Kidney epithelial cell (primary cell): ENCODE data around the gene PLXNA1. TPM values are rescaled to one million over a fixed set of nuclear protein-coding genes. Genes with fewer than 3 reads are reported as not detected.

Source experiments
- DNase-seq: peaks from one replicate; pipeline ENCODE4 v3.0.0-alpha.2; 2010; ENCODE audit warnings: low read depth
- H3K27me3 ChIP-seq: 2 replicates; pipeline ENCODE4 v1.6.0; 2011; ENCODE audit warnings: low read length; ENCODE audit not compliant: control insufficient read depth, insufficient read depth
- H3K36me3 ChIP-seq: 2 replicates; pipeline ENCODE4 v1.5.1; 2011; ENCODE audit warnings: low read length; ENCODE audit not compliant: control insufficient read depth, insufficient read depth
- H3K4me3 ChIP-seq: 2 replicates; pipeline ENCODE4 v1.5.1; 2011; ENCODE audit warnings: low read depth, mild to moderate bottlenecking, control low read depth, low read length
- total RNA-seq: library from RNA; depleted of rRNA; stranded (reverse); fragments of >200 nt; gene quantifications from 2 replicates; pipeline ENCODE4 v1.2.3, GENCODE V29; 2015
- TF ChIP-seq, protein P1 (sequence below): IDR thresholded peaks from 2 replicates; pipeline ENCODE4 v1.5.1; 2011; ENCODE audit warnings: mild to moderate bottlenecking, moderate library complexity, low read length, control low read depth, inconsistent platforms; ENCODE audit not compliant: insufficient read depth, poor library complexity, severe bottlenecking

The PLXNA1 gene
- total RNA-seq, 1 donor from 2014 or later = 54.3 TPM

DNA sequence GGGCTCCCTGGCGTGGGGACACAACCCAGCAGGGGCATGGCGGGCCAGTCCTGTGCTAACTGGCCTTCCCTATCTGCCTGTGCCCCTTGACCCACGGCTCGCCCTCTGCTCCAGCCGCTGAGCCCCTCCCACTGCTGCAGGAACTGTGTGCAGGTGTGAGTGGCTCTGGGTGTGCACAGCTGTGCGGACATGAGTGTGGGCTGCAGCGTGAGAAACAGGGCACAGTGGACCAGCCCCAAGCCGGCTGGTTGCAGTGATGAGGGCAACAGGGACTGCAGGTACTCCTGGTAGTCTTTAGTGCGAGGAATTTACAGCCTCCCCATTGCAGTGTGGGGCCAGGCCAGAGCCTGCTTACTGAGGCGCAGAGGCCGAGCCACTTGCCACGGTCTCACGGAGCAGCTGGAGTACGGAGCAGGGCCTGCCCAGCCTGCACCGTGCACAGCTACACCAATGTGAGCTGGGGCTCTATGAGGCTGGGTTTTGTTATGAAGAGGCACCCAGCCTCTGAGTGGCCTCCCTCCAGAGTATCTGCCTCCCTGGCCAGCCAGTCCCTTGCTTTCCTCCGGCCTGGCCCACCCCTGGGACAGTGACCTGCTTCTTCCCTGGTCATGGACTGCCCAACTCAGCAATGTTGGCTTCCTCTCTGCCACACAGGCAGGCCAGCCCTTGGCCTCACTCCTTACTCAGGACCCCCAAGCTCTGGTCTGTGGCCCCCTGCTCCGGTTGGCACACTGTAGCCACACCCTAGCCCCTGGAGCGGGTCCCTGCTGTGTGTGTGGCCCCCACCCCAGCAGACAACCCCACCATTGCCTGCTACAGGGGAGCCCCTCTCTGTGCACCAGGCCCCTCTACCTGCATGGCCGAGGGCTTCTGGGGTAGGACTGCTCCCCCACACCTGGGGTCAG is 47.8 kb downstream of the PLXNA1 start:
- Histone ChIP-seq H3K27me3 (no peaks in the 10 kb centered on the region), H3K36me3 (no peaks in the 10 kb centered on the region), H3K4me3 (no peak overlapping the region)
- TF ChIP-seq, protein P1, sequence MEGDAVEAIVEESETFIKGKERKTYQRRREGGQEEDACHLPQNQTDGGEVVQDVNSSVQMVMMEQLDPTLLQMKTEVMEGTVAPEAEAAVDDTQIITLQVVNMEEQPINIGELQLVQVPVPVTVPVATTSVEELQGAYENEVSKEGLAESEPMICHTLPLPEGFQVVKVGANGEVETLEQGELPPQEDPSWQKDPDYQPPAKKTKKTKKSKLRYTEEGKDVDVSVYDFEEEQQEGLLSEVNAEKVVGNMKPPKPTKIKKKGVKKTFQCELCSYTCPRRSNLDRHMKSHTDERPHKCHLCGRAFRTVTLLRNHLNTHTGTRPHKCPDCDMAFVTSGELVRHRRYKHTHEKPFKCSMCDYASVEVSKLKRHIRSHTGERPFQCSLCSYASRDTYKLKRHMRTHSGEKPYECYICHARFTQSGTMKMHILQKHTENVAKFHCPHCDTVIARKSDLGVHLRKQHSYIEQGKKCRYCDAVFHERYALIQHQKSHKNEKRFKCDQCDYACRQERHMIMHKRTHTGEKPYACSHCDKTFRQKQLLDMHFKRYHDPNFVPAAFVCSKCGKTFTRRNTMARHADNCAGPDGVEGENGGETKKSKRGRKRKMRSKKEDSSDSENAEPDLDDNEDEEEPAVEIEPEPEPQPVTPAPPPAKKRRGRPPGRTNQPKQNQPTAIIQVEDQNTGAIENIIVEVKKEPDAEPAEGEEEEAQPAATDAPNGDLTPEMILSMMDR = no peak
- no peak for DNase-seq

DNA sequence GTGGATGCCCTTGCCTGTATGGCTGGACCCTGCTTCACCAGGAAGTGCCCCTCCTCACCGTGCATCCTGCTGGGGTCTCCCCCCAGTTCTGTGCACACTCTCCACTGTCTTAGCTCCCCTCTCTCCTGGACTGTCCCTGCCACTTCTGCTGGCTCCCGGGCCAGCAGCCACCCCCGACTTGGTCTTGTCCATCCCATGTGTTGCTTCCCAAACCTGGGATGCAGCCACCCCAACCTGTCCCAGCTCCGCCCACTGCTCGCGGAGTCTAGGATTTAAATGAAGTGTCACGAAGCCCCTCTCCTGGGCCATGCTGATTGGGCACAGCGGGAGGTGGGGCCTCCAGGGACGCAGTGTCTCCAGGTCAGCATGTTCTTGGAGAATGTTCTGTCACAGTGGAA is 48.5 kb downstream of the PLXNA1 start:
- no peaks in the 10 kb centered on the region for H3K36me3 ChIP-seq
- DNase-seq = no peak
- no peaks in the 10 kb centered on the region for H3K27me3 ChIP-seq
- TF ChIP-seq, protein P1 = no peak
- H3K4me3 ChIP-seq = no peak overlapping the region

DNA sequence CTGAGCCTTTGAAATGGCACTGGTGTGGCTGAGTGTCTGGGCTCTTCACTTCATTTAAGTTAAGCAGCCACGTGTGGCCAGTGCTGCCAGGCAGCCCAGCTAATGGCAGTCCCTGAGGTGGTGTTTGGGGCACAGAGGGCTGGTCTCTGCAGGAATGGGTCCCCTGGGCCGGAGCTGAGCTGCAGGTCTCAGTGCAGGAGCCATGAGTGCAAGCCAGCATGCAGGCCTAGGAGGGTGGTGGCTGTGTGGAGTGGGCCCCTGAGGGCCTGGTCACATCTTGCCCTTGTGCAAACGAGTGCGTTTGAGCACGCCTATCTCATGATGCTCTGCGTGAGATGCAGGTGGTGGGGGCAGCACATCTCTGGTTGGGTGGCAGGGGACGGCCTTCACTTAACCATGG is 48.9 kb downstream of the PLXNA1 start:
- no peak for DNase-seq
- Histone ChIP-seq H3K4me3 (no peak overlapping the region), H3K36me3 (no peaks in the 10 kb centered on the region), H3K27me3 (no peaks in the 10 kb centered on the region)
- TF ChIP-seq, protein P1 = no peak

DNA sequence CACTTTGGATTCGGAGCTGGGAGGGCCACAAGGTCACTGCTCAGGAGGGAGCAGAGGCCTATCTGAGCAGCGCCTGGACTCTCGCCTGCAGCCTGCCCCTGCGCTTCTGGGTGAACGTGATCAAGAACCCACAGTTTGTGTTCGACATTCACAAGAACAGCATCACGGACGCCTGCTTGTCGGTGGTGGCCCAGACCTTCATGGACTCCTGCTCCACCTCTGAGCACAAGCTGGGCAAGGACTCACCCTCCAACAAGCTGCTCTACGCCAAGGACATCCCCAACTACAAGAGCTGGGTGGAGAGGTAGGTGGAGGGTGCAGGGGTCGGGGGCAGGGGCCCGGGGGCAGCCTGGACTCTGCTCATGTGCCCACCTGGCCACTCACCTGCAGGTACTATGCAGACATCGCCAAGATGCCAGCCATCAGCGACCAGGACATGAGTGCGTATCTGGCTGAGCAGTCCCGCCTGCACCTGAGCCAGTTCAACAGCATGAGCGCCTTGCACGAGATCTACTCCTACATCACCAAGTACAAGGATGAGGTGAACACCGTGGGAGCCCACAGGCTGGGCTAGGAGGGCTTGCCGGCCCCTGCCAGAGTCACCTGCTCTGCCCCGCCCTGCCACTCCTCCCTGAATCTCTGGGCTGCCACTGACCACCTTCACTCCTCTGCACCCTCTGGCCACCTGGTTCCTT is 49.5 kb downstream of the PLXNA1 start:
- TF ChIP-seq, protein P1 = no peak
- DNase-seq = no peak
- Histone ChIP-seq H3K4me3 (no peak overlapping the region), H3K27me3 (no peaks in the 10 kb centered on the region), H3K36me3 (no peaks in the 10 kb centered on the region)

Other genes with a start within 250 kb of the PLXNA1 start
- gene PRR23E, start 210.0 kb downstream of the PLXNA1 start, total RNA-seq = not detected in 2 replicates